Pancreas (tissue), 10 donors: ENCODE results near the gene B4GALNT2. TPM values are rescaled to one million over a fixed set of nuclear protein-coding genes. Genes with fewer than 3 reads are reported as not detected.
A peak's percentile ranks its signal among the peaks of the same experiment; 100 is the strongest.
"Not testable (repeated sequence)": the region's sequence is repeated elsewhere in the genome, so short reads cannot be mapped to it uniquely, and the experiment has no call there.

Source experiments
- ATAC-seq, 4 donors: fragments of 200-7000 bp; cut with Tn5 transposase; one replicate each; pipeline versions ENCODE4 v1.8.0 to v1.9.1; 2020; ENCODE audit warnings: mild to moderate bottlenecking in 4 of 4, moderate library complexity in 4 of 4
- DNase-seq, 6 donors: peaks; one replicate each; pipeline ENCODE4 v3.0.0-alpha.2; 2020
- FAIRE-seq: peaks from 2 replicates; lab custom pipeline; 2012; peaks lifted over from hg19 to GRCh38; lab: Jason Lieb, UNC
- H3K27ac ChIP-seq, 4 donors: fragments of 200-600 bp; sonication (generic); 1 replicate in 3 of 4; 2 replicates in 1 of 4; pipeline versions ENCODE4 v1.5.0 to v1.8.0; 2020
- H3K27me3 ChIP-seq, 4 donors: fragments of 200-600 bp; one replicate each; pipeline ENCODE4 v1.8.0; 2021
- H3K36me3 ChIP-seq, 3 donors: fragments of 200-600 bp; sonication (generic) in 1 of 3; one replicate each; pipeline versions ENCODE4 v1.5.0 to v1.8.0; 2020 to 2021
- H3K4me1 ChIP-seq, 3 donors: fragments of 200-600 bp; one replicate each; pipeline ENCODE4 v1.8.0; 2021
- H3K4me3 ChIP-seq, 4 donors: fragments of 200-600 bp; sonication (generic) in 2 of 4; one replicate each; pipeline versions ENCODE4 v1.5.0 to v1.8.0; 2020 to 2021
- H3K9me3 ChIP-seq, 4 donors: fragments of 200-600 bp; one replicate each; pipeline ENCODE4 v1.8.0; 2021
- CTCF ChIP-seq, 4 donors: fragments of 200-600 bp; sonication (generic) in 3 of 4; IDR thresholded peaks; one replicate each; pipeline versions ENCODE4 v1.5.0 to v1.8.0; 2021; ENCODE audit warnings: antibody characterized with exemption in 4 of 4
- WGBS, 2 donors: extraction: QIAGEN DNeasy Blood & Tissue Kit; methylation state at CpG; one replicate each; pipeline ENCODE4 v1.1.7; 2013; 5-methylcytosine and 5-hydroxymethylcytosine counted together
- intact Hi-C, 3 donors: fragments of 100-400 bp; cut with DNase I; formaldehyde crosslinking; loops; one replicate each; pipeline versions ENCODE4 v1.11.1 to v1.14.2; 2022
- polyA plus RNA-seq, 2 donors: library from polyadenylated mRNA; stranded (reverse); fragments of 200-250 nt; gene quantifications; one replicate each; pipeline ENCODE4 v1.2.3, GENCODE V29; 2013
- total RNA-seq, 6 donors: library from RNA; stranded (reverse); fragmentation: NEBNext Ultra II Directional in 4 of 6; extraction: Animal tissue kit (Norgen Biotek cat#: 25700) in 4 of 6; gene quantifications; one replicate each; pipeline versions ENCODE4 v1.2.1 to v1.2.4, GENCODE V29; 2021 to 2023
- donor health status: healthy with polysubstance abuse.
- donor health status: DM: no; HTN: no; CAD: no; lungs with moderate emphysema.
- donor health status: DM: no; HTN: no; CAD: no.
- donor health status: control.
- donor health status: control.
- donor health status: Bipolar disorder and iron deficiency.
- donor health status: DM: yes; HTN: yes; CAD: no.
- donor health status: DM: no; HTN: no; CAD: no.
- donor health status: DM: no; HTN: no; CAD: no.
- donor health status: DM: yes; HTN: yes; CAD: no.

The B4GALNT2 gene
- total and polyA plus RNA-seq, 8 donors: 0.03 TPM; not detected in 7

- H3K4me3 ChIP-seq: no peak overlapping the region
- DNase-seq: no peak
- ATAC-seq: no peak
- no peak overlapping the region for H3K27ac ChIP-seq
- H3K4me1 ChIP-seq: no peaks in the 10 kb centered on the region
- no peaks in the 10 kb centered on the region for H3K36me3 ChIP-seq
- TF ChIP-seq CTCF (IDR thresholded peaks at IDR 0.05): no peak
- WGBS, 2 donors: 57 to 79% methylated on average over 2 of the region's 2 CpGs
- H3K9me3 ChIP-seq: no peaks in the 10 kb centered on the region
- intact Hi-C loops: no loop called here
- peaks cover 0 to 2% (median 0%) of the 10 kb centered on the region in 4 donors for H3K27me3 ChIP-seq
- FAIRE-seq: no peak
Observed at GRCh38 chr17:49165143-49165542, 32.6 kb downstream of the B4GALNT2 start.

- no peaks in the 10 kb centered on the region for H3K9me3 ChIP-seq
- ATAC-seq: no peak
- 43 to 63% methylated on average over 9 of the region's 9 CpGs for WGBS, 2 donors
- H3K4me1 ChIP-seq: no peaks in the 10 kb centered on the region
- no peak for TF ChIP-seq CTCF (IDR thresholded peaks at IDR 0.05)
- no peaks in the 10 kb centered on the region for H3K36me3 ChIP-seq
- no peak overlapping the region for H3K4me3 ChIP-seq
- no peak for FAIRE-seq
- peaks cover 0 to 4% (median 0%) of the 10 kb centered on the region in 4 donors for H3K27me3 ChIP-seq
- no peak overlapping the region for H3K27ac ChIP-seq
- DNase-seq: no peak
- intact Hi-C loops: no loop called here
Observed at GRCh38 chr17:49168706-49169105, 36.1 kb downstream of the B4GALNT2 start.

- Histone ChIP-seq H3K27me3 (peaks cover 0 to 4% (median 0%) of the 10 kb centered on the region in 4 donors), H3K4me1 (no peaks in the 10 kb centered on the region), H3K36me3 (no peaks in the 10 kb centered on the region), H3K4me3 (no peak overlapping the region), H3K9me3 (no peaks in the 10 kb centered on the region), H3K27ac (no peak overlapping the region)
- FAIRE-seq (no peak), ATAC-seq (no peak), DNase-seq (no peak)
- no peak for TF ChIP-seq CTCF (IDR thresholded peaks at IDR 0.05)
- WGBS, 2 donors: 47 to 65% methylated on average over 2 of the region's 2 CpGs
- intact Hi-C loops: no loop called here
Observed at GRCh38 chr17:49170216-49170615, 37.6 kb downstream of the B4GALNT2 start.

GRCh38 chr17:49170711-49171110, 38.1 kb downstream of the B4GALNT2 start:
- H3K9me3 ChIP-seq, intact Hi-C loops, H3K27ac ChIP-seq, FAIRE-seq, H3K4me1 ChIP-seq, ATAC-seq, H3K36me3 ChIP-seq, H3K27me3 ChIP-seq, H3K4me3 ChIP-seq, DNase-seq: not testable (repeated sequence)
- WGBS, 2 donors: 56 to 74% methylated on average over 3 of the region's 3 CpGs

- H3K27me3 ChIP-seq, H3K9me3 ChIP-seq, H3K4me1 ChIP-seq, ATAC-seq, intact Hi-C loops, DNase-seq, FAIRE-seq, H3K36me3 ChIP-seq, H3K4me3 ChIP-seq, H3K27ac ChIP-seq: not testable (repeated sequence)
- 79 to 83% methylated on average over 11 of the region's 11 CpGs for WGBS, 2 donors
Observed at GRCh38 chr17:49175978-49176377, 43.4 kb downstream of the B4GALNT2 start.

GRCh38 chr17:49180303-49180702, 47.7 kb downstream of the B4GALNT2 start:
- Histone ChIP-seq H3K27ac (no peak overlapping the region), H3K27me3 (no peaks in the 10 kb centered on the region), H3K4me1 (no peaks in the 10 kb centered on the region), H3K9me3 (no peaks in the 10 kb centered on the region), H3K36me3 (no peaks in the 10 kb centered on the region), H3K4me3 (no peak overlapping the region)
- ATAC-seq (peak; percentile 48 to 92 (median 80)), FAIRE-seq (no peak), DNase-seq (peak in 5 of 6 donors; percentile 21 to 82 (median 53))
- intact Hi-C loops: no loop called here
- TF ChIP-seq CTCF (IDR thresholded peaks at IDR 0.05): peak; percentile 40 to 64 (median 57)
- WGBS, 2 donors: 13 to 17% methylated on average over 5 of the region's 5 CpGs
